ENCODE results near the gene ZMAT3. TPM values are rescaled to one million over a fixed set of nuclear protein-coding genes. Genes with fewer than 3 reads are reported as not detected.

ZMAT3 gene
- total RNA-seq, 1 donor: 47.0 TPM

GRCh38 chr3:179083977-179084376 is 12.4 kb upstream of the ZMAT3 start:
- Histone ChIP-seq H4K20me1 (ENCODE audit: insufficient read depth, low read length) (no peaks in the 10 kb centered on the region), H3K27me3 (ENCODE audit: insufficient read depth, low read length) (no peaks in the 10 kb centered on the region), H2AFZ (ENCODE audit: low read length) (no peak overlapping the region), H3K9me3 (ENCODE audit: low read depth, low read length) (no peaks in the 10 kb centered on the region), H3K4me1 (ENCODE audit: insufficient read depth, low read length) (no peaks in the 10 kb centered on the region), H3K36me3 (ENCODE audit: insufficient read depth, low read length) (no peaks in the 10 kb centered on the region), H3K79me2 (ENCODE audit: insufficient read depth, low read length) (no peaks in the 10 kb centered on the region), H3K27ac (ENCODE audit: low read depth, low read length) (no peak overlapping the region), H3K4me2 (ENCODE audit: insufficient read depth, low read length) (no peak overlapping the region), H3K4me3 (ENCODE audit: insufficient read depth, low read length) (no peak overlapping the region)
- no peak for TF ChIP-seq CTCF (IDR thresholded peaks at IDR 0.05; ENCODE audit: extremely low read depth, low read depth, low read length)
- DNase-seq (ENCODE audit: insufficient read length, low spot score, missing footprints): no peak

GRCh38 chr3:179082416-179082815 is 10.8 kb upstream of the ZMAT3 start:
- Histone ChIP-seq H3K27me3 (ENCODE audit: insufficient read depth, low read length) (no peaks in the 10 kb centered on the region), H3K79me2 (ENCODE audit: insufficient read depth, low read length) (no peaks in the 10 kb centered on the region), H3K36me3 (ENCODE audit: insufficient read depth, low read length) (no peaks in the 10 kb centered on the region), H3K4me2 (ENCODE audit: insufficient read depth, low read length) (no peak overlapping the region), H4K20me1 (ENCODE audit: insufficient read depth, low read length) (no peaks in the 10 kb centered on the region), H3K4me1 (ENCODE audit: insufficient read depth, low read length) (no peaks in the 10 kb centered on the region), H3K4me3 (ENCODE audit: insufficient read depth, low read length) (no peak overlapping the region), H2AFZ (ENCODE audit: low read length) (no peak overlapping the region), H3K27ac (ENCODE audit: low read depth, low read length) (no peak overlapping the region), H3K9me3 (ENCODE audit: low read depth, low read length) (no peaks in the 10 kb centered on the region)
- TF ChIP-seq CTCF (IDR thresholded peaks at IDR 0.05; ENCODE audit: extremely low read depth, low read depth, low read length): no peak
- DNase-seq (ENCODE audit: insufficient read length, low spot score, missing footprints): no peak

- Histone ChIP-seq H3K27ac (ENCODE audit: low read depth, low read length) (no peak overlapping the region), H3K79me2 (ENCODE audit: insufficient read depth, low read length) (no peaks in the 10 kb centered on the region), H3K4me2 (ENCODE audit: insufficient read depth, low read length) (no peak overlapping the region), H3K27me3 (ENCODE audit: insufficient read depth, low read length) (no peaks in the 10 kb centered on the region), H2AFZ (ENCODE audit: low read length) (no peak overlapping the region), H3K9me3 (ENCODE audit: low read depth, low read length) (no peaks in the 10 kb centered on the region), H3K36me3 (ENCODE audit: insufficient read depth, low read length) (no peaks in the 10 kb centered on the region), H4K20me1 (ENCODE audit: insufficient read depth, low read length) (no peaks in the 10 kb centered on the region), H3K4me3 (ENCODE audit: insufficient read depth, low read length) (no peak overlapping the region), H3K4me1 (ENCODE audit: insufficient read depth, low read length) (no peaks in the 10 kb centered on the region)
- DNase-seq (ENCODE audit: insufficient read length, low spot score, missing footprints): no peak
- no peak for TF ChIP-seq CTCF (IDR thresholded peaks at IDR 0.05; ENCODE audit: extremely low read depth, low read depth, low read length)
Measured at GRCh38 chr3:179081885-179082284, 10.3 kb upstream of the ZMAT3 start.

GRCh38 chr3:179079537-179079936 is 7.9 kb upstream of the ZMAT3 start:
- no peaks in the 10 kb centered on the region for H3K79me2 ChIP-seq (ENCODE audit: insufficient read depth, low read length)
- no peak overlapping the region for H3K4me2 ChIP-seq (ENCODE audit: insufficient read depth, low read length)
- H2AFZ ChIP-seq (ENCODE audit: low read length): no peak overlapping the region
- no peaks in the 10 kb centered on the region for H3K9me3 ChIP-seq (ENCODE audit: low read depth, low read length)
- DNase-seq (ENCODE audit: insufficient read length, low spot score, missing footprints): no peak
- no peaks in the 10 kb centered on the region for H4K20me1 ChIP-seq (ENCODE audit: insufficient read depth, low read length)
- H3K27ac ChIP-seq (ENCODE audit: low read depth, low read length): no peak overlapping the region
- no peaks in the 10 kb centered on the region for H3K27me3 ChIP-seq (ENCODE audit: insufficient read depth, low read length)
- no peak for TF ChIP-seq CTCF (IDR thresholded peaks at IDR 0.05; ENCODE audit: extremely low read depth, low read depth, low read length)
- no peak overlapping the region for H3K4me3 ChIP-seq (ENCODE audit: insufficient read depth, low read length)
- H3K4me1 ChIP-seq (ENCODE audit: insufficient read depth, low read length): no peaks in the 10 kb centered on the region
- H3K36me3 ChIP-seq (ENCODE audit: insufficient read depth, low read length): no peaks in the 10 kb centered on the region
